ENCODE results near the gene TLE1. TPM values are rescaled to one million over a fixed set of nuclear protein-coding genes. Genes with fewer than 3 reads are reported as not detected.

The TLE1 gene
- total RNA-seq, 1 donor from 2014 or later = 16.3 TPM

DNA sequence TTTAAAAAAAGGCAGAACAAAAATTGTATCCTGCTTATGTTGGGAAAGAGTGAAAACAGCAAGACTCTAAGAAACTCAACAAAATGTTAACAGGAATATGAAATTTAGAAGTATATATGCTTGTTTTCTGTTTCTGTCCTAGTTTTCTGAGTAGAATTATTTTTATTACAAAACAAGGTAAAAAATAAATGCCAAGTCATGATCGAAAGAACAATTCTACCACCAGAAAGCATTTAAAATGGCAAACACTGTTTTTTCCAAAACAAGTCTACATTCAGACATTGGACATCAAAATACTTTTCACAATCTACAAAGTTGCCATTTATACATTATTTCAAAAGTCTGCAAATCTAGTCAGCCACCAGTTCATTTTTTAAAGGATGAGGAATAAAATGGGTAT is 102.6 kb downstream of the TLE1 start:
- Mint-ChIP-seq H3K9me3 (no peaks in the 10 kb centered on the region), H3K4me3 (no peak overlapping the region), H3K4me1 (no peaks in the 10 kb centered on the region), H3K27ac (no peak overlapping the region), H3K27me3 (no peaks in the 10 kb centered on the region), H3K36me3 (ENCODE audit: low read depth) (peaks cover 80% of the 10 kb centered on the region)
- DNase-seq (no peak), ATAC-seq (ENCODE audit: low read depth) (no peak)
- CTCF ChIA-PET = no interaction called here
- intact Hi-C loops (cut with micrococcal nuclease) = no loop called here
- TF ChIP-seq, protein P1, sequence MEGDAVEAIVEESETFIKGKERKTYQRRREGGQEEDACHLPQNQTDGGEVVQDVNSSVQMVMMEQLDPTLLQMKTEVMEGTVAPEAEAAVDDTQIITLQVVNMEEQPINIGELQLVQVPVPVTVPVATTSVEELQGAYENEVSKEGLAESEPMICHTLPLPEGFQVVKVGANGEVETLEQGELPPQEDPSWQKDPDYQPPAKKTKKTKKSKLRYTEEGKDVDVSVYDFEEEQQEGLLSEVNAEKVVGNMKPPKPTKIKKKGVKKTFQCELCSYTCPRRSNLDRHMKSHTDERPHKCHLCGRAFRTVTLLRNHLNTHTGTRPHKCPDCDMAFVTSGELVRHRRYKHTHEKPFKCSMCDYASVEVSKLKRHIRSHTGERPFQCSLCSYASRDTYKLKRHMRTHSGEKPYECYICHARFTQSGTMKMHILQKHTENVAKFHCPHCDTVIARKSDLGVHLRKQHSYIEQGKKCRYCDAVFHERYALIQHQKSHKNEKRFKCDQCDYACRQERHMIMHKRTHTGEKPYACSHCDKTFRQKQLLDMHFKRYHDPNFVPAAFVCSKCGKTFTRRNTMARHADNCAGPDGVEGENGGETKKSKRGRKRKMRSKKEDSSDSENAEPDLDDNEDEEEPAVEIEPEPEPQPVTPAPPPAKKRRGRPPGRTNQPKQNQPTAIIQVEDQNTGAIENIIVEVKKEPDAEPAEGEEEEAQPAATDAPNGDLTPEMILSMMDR (IDR thresholded peaks at IDR 0.05) = no peak
- POLR2A ChIA-PET = no interaction called here

DNA sequence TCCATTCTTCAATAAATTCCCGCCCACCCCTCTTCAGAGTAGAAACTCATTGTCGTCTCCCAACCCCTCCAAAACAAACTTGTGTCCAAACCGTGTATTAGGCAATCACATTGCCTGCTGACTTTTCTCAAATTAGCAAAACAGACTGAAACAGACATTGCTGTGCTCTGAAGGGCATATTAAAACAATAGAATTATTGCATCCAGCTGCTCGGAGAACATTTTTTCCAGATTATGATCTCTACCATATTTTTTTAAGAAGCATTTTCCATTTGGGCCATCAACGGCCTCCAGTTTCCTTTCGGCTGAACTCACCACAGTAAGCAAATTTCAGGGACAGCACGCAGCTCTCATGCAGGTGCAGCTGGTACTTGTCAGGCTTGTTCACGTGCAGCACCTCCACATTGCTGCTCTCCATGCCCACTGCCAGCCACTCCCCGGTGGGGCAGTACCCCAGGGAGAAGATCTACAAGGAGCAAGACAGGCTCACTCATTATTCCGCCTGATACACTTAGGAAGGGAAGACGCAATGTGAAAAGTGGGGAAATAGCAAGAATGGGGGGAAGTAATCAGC is 104.1 kb downstream of the TLE1 start:
- Mint-ChIP-seq H3K9me3 (no peaks in the 10 kb centered on the region), H3K36me3 (ENCODE audit: low read depth) (peaks cover 75% of the 10 kb centered on the region), H3K27ac (no peak overlapping the region), H3K27me3 (no peaks in the 10 kb centered on the region), H3K4me3 (no peak overlapping the region), H3K4me1 (no peaks in the 10 kb centered on the region)
- ATAC-seq (ENCODE audit: low read depth) = no peak
- TF ChIP-seq, protein P1 (IDR thresholded peaks at IDR 0.05) = no peak
- DNase-seq = no peak
- POLR2A ChIA-PET = interaction anchor here (0.6 kb wide), 1 partner anchor 54 kb away, joined by 9 read pairs; no protein-coding TSS in a partner anchor
- CTCF ChIA-PET = no interaction called here
- intact Hi-C loops (cut with micrococcal nuclease) = no loop called here

DNA sequence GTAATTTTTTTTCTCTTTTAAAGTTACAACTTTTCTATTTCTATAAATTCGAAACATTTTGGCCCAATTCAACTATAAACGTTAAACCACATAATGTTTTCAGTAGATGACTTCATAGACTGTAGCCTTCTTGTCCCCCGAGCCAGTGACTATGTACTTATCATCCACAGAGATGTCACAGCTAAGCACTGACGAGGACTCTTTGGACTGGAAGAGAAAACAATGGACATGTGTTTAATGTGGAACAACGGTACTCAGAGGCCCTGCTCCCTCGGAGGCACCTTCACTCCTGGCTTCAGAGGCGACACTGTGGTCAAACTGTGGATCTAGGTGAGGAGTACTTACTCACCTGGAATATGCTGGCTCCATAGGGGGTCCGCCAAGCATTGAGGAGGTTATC is 105.2 kb downstream of the TLE1 start:
- H3K36me3 Mint-ChIP-seq (ENCODE audit: low read depth) = peaks cover 64% of the 10 kb centered on the region
- ChIA-PET CTCF (interaction anchor here (1.2 kb wide), 1 partner anchor 61 kb away, joined by 3 read pairs; no protein-coding TSS in a partner anchor), POLR2A (no interaction called here)
- TF ChIP-seq, protein P1 (IDR thresholded peaks at IDR 0.05) = no peak
- no peak overlapping the region for H3K4me3 Mint-ChIP-seq
- no peaks in the 10 kb centered on the region for H3K9me3 Mint-ChIP-seq
- DNase-seq (no peak), ATAC-seq (ENCODE audit: low read depth) (no peak)
- no peak overlapping the region for H3K27ac Mint-ChIP-seq
- peaks cover 4% of the 10 kb centered on the region for H3K4me1 Mint-ChIP-seq
- no peaks in the 10 kb centered on the region for H3K27me3 Mint-ChIP-seq
- intact Hi-C loops (cut with micrococcal nuclease) = no loop called here

DNA sequence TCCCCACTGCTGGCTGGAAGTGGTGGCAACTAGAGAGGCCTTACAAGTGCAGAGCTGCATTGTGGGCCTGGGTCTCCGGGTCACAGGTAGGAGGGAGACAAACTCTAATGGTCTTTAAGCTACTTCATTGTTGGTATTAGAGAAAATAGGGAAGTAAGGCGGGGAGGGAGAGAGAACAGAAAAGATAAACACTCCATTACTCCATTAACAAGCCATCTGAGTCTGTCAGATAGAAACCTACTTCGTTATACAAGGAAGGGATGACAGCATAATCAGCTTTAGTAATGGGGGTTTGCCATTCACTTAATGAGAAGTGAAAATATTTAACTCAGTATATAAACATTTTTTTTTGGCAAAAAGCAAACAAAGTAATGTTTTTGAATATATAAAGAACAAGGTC is 107.4 kb downstream of the TLE1 start:
- POLR2A ChIA-PET = no interaction called here
- Mint-ChIP-seq H3K27me3 (no peaks in the 10 kb centered on the region), H3K4me3 (no peak overlapping the region), H3K36me3 (ENCODE audit: low read depth) (peaks cover 42% of the 10 kb centered on the region), H3K27ac (no peak overlapping the region), H3K9me3 (no peaks in the 10 kb centered on the region), H3K4me1 (peaks cover 6% of the 10 kb centered on the region)
- no peak for DNase-seq
- CTCF ChIA-PET = no interaction called here
- intact Hi-C loops (cut with micrococcal nuclease) = no loop called here
- no peak for ATAC-seq (ENCODE audit: low read depth)
- TF ChIP-seq, protein P1 (IDR thresholded peaks at IDR 0.05) = no peak

DNA sequence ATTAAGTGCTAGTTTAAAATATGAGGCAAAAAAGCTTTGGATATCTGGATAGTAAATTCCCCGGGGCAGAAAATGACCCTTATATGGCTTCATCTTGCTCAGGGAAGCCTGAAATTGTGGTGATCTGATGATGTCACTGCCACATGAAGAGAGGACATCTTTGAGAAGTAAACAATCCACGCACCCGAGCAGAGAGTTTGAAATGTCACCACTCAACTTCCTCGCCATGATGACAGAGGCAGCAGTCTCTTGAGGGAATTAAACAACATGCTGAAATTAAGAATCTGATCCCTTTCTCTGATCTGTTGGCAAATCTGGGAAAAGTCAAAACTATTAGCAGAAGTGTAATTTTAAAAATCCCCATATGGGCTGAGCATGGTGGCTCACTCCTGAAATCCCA is 110.0 kb downstream of the TLE1 start:
- Mint-ChIP-seq H3K4me1 (peaks cover 7% of the 10 kb centered on the region), H3K9me3 (no peaks in the 10 kb centered on the region), H3K27me3 (no peaks in the 10 kb centered on the region), H3K27ac (peak overlapping the region; percentile 41), H3K36me3 (ENCODE audit: low read depth) (peaks cover 23% of the 10 kb centered on the region), H3K4me3 (no peak overlapping the region)
- ChIA-PET CTCF (no interaction called here), POLR2A (no interaction called here)
- DNase-seq = no peak
- TF ChIP-seq, protein P1 (IDR thresholded peaks at IDR 0.05) = no peak
- intact Hi-C loops (cut with micrococcal nuclease) = no loop called here
- no peak for ATAC-seq (ENCODE audit: low read depth)

Data from activated B cell treated with CpG ODN at 0.5 μM for 24 hours (primary cell).